Measurements from ENCODE around the gene PLEKHG7. TPM values are rescaled to one million over a fixed set of nuclear protein-coding genes. Genes with fewer than 3 reads are reported as not detected.

PLEKHG7 gene
- total RNA-seq, 4 donors from 2014 or later: 2.5 to 8.6 (median 4.3) TPM

DNA sequence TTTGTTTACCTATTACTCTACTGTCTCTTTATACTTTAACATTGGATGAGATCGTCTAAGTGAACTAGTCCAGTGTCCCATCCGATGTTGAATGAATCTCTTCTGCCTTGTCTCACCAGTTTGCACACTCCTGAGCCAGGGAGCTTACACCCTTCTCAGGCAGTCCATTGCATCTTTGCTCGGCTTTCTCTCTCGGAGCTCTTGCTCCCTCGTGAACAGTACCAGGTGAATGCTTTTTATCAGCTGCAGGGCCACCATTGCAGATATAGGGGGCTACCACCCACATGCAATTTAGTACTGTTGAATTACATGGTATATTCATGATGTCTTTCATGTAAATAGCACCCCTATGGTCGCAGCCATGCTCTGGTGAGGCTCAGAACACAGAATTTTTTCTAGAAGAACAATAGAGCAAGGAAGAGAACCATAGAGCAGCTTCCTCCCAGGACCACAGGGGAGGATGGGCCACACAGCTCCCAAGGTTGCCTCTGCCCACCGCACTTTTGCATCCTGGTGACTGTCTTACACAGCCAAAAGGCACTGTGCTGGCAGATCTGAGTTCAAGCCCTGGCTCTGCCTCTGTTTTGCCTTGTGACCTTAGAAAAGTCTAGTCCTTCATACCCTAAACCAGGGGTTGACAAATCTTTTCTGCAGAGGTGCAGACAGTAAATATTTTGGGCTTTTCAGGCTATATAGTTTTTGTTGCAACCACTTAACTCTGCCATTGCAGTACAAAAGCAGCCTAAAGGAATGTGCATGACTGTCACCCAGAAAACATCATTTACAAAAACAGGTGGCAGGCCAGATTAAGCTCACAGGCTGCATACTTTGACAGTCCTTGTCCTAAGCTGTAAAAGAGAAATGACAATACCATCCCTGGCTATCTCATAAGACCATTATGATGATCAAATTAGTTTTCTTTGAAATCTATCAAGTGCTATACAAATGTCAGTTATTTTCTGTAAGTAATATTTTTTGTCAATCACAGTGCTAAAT is 35.4 kb downstream of the PLEKHG7 start:
- TF ChIP-seq CTCF (IDR thresholded peaks at IDR 0.05) (no peak), EP300 (IDR thresholded peaks at IDR 0.05; ENCODE audit: low read depth) (no peak), POLR2AphosphoS5 (IDR thresholded peaks at IDR 0.05) (no peak), POLR2A (IDR thresholded peaks at IDR 0.05) (no peak)
- no peak for DNase-seq
- Histone ChIP-seq H3K9me3 (no peaks in the 10 kb centered on the region), H3K36me3 (no peaks in the 10 kb centered on the region), H3K27ac (no peak overlapping the region), H3K27me3 (no peaks in the 10 kb centered on the region), H3K4me3 (no peak overlapping the region), H3K4me1 (peaks cover 0 to 7% (median 0%) of the 10 kb centered on the region in 4 donors)
- intact Hi-C loops (cut with DNase I; ENCODE audit: low total_unique reads) (no loop called here), in situ Hi-C loops (cut with MboI; ENCODE audit: low pct_ligation_motif_present in 1 of 4, low pct_unique_long_range_greater_than_20kb in 1 of 4, low sequenced_read_pairs in 3 of 4) (no loop called here)
- 91% methylated on average over 7 of the region's 7 CpGs; no CpG with 5 or more reads in 1 of the 2 donors for WGBS, 2 donors (ENCODE audit: low coverage in 1 of 2)

- H3K27ac ChIP-seq: no peak overlapping the region
- WGBS, 2 donors (ENCODE audit: low coverage in 1 of 2): 85% methylated on average over 4 of the region's 4 CpGs; no CpG with 5 or more reads in 1 of the 2 donors
- intact Hi-C loops (cut with DNase I; ENCODE audit: low total_unique reads) (no loop called here), in situ Hi-C loops (cut with MboI; ENCODE audit: low pct_ligation_motif_present in 1 of 4, low pct_unique_long_range_greater_than_20kb in 1 of 4, low sequenced_read_pairs in 3 of 4) (no loop called here)
- H3K36me3 ChIP-seq: no peaks in the 10 kb centered on the region
- H3K9me3 ChIP-seq: no peaks in the 10 kb centered on the region
- DNase-seq: no peak
- no peaks in the 10 kb centered on the region for H3K27me3 ChIP-seq
- TF ChIP-seq CTCF (IDR thresholded peaks at IDR 0.05): no peak
- no peak for TF ChIP-seq POLR2A (IDR thresholded peaks at IDR 0.05)
- no peak for TF ChIP-seq POLR2AphosphoS5 (IDR thresholded peaks at IDR 0.05)
- no peak for TF ChIP-seq EP300 (IDR thresholded peaks at IDR 0.05; ENCODE audit: low read depth)
- H3K4me3 ChIP-seq: no peak overlapping the region
- peaks cover 0 to 7% (median 0%) of the 10 kb centered on the region in 4 donors for H3K4me1 ChIP-seq
Observed at GRCh38 chr12:92739113-92739512, 36.3 kb downstream of the PLEKHG7 start.

GRCh38 chr12:92740411-92740810 is 37.6 kb downstream of the PLEKHG7 start:
- no peaks in the 10 kb centered on the region for H3K36me3 ChIP-seq
- TF ChIP-seq POLR2A (IDR thresholded peaks at IDR 0.05): no peak
- no peak for TF ChIP-seq CTCF (IDR thresholded peaks at IDR 0.05)
- no peak for TF ChIP-seq EP300 (IDR thresholded peaks at IDR 0.05; ENCODE audit: low read depth)
- TF ChIP-seq POLR2AphosphoS5 (IDR thresholded peaks at IDR 0.05): no peak
- in situ Hi-C loops (cut with MboI; ENCODE audit: low pct_ligation_motif_present in 1 of 4, low pct_unique_long_range_greater_than_20kb in 1 of 4, low sequenced_read_pairs in 3 of 4) (no loop called here), intact Hi-C loops (cut with DNase I; ENCODE audit: low total_unique reads) (no loop called here)
- H3K4me3 ChIP-seq: no peak overlapping the region
- no peak overlapping the region for H3K27ac ChIP-seq
- peaks cover 0 to 3% (median 0%) of the 10 kb centered on the region in 4 donors for H3K4me1 ChIP-seq
- H3K27me3 ChIP-seq: no peaks in the 10 kb centered on the region
- no peaks in the 10 kb centered on the region for H3K9me3 ChIP-seq
- DNase-seq: no peak

DNA sequence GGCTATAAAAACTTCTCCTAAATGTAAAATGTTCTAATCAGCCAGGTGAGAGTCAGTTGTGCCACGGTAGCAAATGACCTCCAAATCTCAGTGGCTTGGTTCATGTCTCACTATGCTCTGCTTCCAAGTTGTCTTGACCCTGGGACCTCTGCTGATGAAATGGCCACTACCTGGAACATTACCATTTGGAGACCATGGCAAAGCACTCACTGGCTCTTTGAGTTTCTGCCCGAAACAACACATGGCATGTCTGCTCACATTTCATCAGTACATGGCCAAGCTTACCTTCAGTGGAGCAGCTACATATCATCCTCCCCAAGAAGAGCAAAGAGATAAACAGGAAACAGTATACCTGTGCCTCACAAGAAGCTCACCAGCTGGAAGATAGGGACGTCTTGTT is 40.2 kb downstream of the PLEKHG7 start:
- no peaks in the 10 kb centered on the region for H3K4me1 ChIP-seq
- in situ Hi-C loops (cut with MboI; ENCODE audit: low pct_ligation_motif_present in 1 of 4, low pct_unique_long_range_greater_than_20kb in 1 of 4, low sequenced_read_pairs in 3 of 4) (no loop called here), intact Hi-C loops (cut with DNase I; ENCODE audit: low total_unique reads) (no loop called here)
- H3K9me3 ChIP-seq: no peaks in the 10 kb centered on the region
- no peaks in the 10 kb centered on the region for H3K36me3 ChIP-seq
- H3K27ac ChIP-seq: no peak overlapping the region
- no peak overlapping the region for H3K4me3 ChIP-seq
- TF ChIP-seq POLR2A (IDR thresholded peaks at IDR 0.05): no peak
- no peak for DNase-seq
- WGBS, 2 donors (ENCODE audit: low coverage in 1 of 2): 91% methylated on average over 3 of the region's 3 CpGs; no CpG with 5 or more reads in 1 of the 2 donors
- no peaks in the 10 kb centered on the region for H3K27me3 ChIP-seq

Measured in transverse colon (tissue), 4 donors.